ENCODE data around the gene ANTXR1.

Gene ANTXR1

GRCh38 chr2:69250981-69251380, 238.0 kb downstream of the ANTXR1 start:
- Histone ChIP-seq H3K9me2 (replicated peaks; ENCODE audit: low read depth, low read length) (no peaks in the 10 kb centered on the region), H3K9ac (ENCODE audit: low read depth, low read length, poor library complexity, severe bottlenecking) (no peak overlapping the region), H3K36me3 (ENCODE audit: insufficient read depth, low read length) (no peaks in the 10 kb centered on the region)

GRCh38 chr2:69251943-69252342, 239.0 kb downstream of the ANTXR1 start:
- Histone ChIP-seq H3K4me2 (ENCODE audit: low read depth, low read length, poor library complexity, severe bottlenecking) (no peak overlapping the region), H3K36me3 (ENCODE audit: insufficient read depth, low read length) (no peaks in the 10 kb centered on the region), H3K9me3 (ENCODE audit: insufficient read depth, low read depth, low read length) (no peaks in the 10 kb centered on the region), H3K27me3 (ENCODE audit: insufficient read depth, low read length, poor library complexity, severe bottlenecking) (no peaks in the 10 kb centered on the region), H4K20me1 (ENCODE audit: insufficient read depth, low read length, poor library complexity, severe bottlenecking) (no peaks in the 10 kb centered on the region), H3K9me2 (replicated peaks; ENCODE audit: low read depth, low read length) (no peaks in the 10 kb centered on the region), H2AFZ (ENCODE audit: low read length) (no peak overlapping the region), H3K4me3 (ENCODE audit: low read length, poor library complexity, severe bottlenecking) (no peak overlapping the region), H3K79me2 (ENCODE audit: insufficient read depth, low read length) (no peaks in the 10 kb centered on the region), H3K4me1 (ENCODE audit: insufficient read depth, low read length, poor library complexity, severe bottlenecking) (no peaks in the 10 kb centered on the region), H3K9ac (ENCODE audit: low read depth, low read length, poor library complexity, severe bottlenecking) (no peak overlapping the region), H3F3A (ENCODE audit: low read depth) (no peaks in the 10 kb centered on the region)
- TF ChIP-seq EZH2phosphoT487 (IDR thresholded peaks at IDR 0.05; ENCODE audit: borderline replicate concordance): no peak
- no peak for TF ChIP-seq CTCF (conservative IDR thresholded peaks at IDR 0.05; ENCODE audit: low read length)

More at GRCh38 chr2:69250981-69251380, 238.0 kb downstream of the ANTXR1 start:
- Histone ChIP-seq H3K9me3 (ENCODE audit: insufficient read depth, low read depth, low read length) (no peaks in the 10 kb centered on the region), H3K79me2 (ENCODE audit: insufficient read depth, low read length) (no peaks in the 10 kb centered on the region), H2AFZ (ENCODE audit: low read length) (no peak overlapping the region), H3K4me1 (ENCODE audit: insufficient read depth, low read length, poor library complexity, severe bottlenecking) (no peaks in the 10 kb centered on the region), H3K4me2 (ENCODE audit: low read depth, low read length, poor library complexity, severe bottlenecking) (no peak overlapping the region), H3F3A (ENCODE audit: low read depth) (no peaks in the 10 kb centered on the region), H4K20me1 (ENCODE audit: insufficient read depth, low read length, poor library complexity, severe bottlenecking) (no peaks in the 10 kb centered on the region), H3K4me3 (ENCODE audit: low read length, poor library complexity, severe bottlenecking) (no peak overlapping the region), H3K27me3 (ENCODE audit: insufficient read depth, low read length, poor library complexity, severe bottlenecking) (no peaks in the 10 kb centered on the region)
- no peak for TF ChIP-seq CTCF (conservative IDR thresholded peaks at IDR 0.05; ENCODE audit: low read length)

- Histone ChIP-seq H3K9ac (ENCODE audit: low read depth, low read length, poor library complexity, severe bottlenecking) (no peak overlapping the region), H2AFZ (ENCODE audit: low read length) (no peak overlapping the region), H3F3A (ENCODE audit: low read depth) (no peaks in the 10 kb centered on the region), H3K27me3 (ENCODE audit: insufficient read depth, low read length, poor library complexity, severe bottlenecking) (no peaks in the 10 kb centered on the region), H3K9me3 (ENCODE audit: insufficient read depth, low read depth, low read length) (no peaks in the 10 kb centered on the region), H3K79me2 (ENCODE audit: insufficient read depth, low read length) (no peaks in the 10 kb centered on the region), H3K4me1 (ENCODE audit: insufficient read depth, low read length, poor library complexity, severe bottlenecking) (no peaks in the 10 kb centered on the region), H3K4me2 (ENCODE audit: low read depth, low read length, poor library complexity, severe bottlenecking) (no peak overlapping the region), H3K36me3 (ENCODE audit: insufficient read depth, low read length) (no peaks in the 10 kb centered on the region), H3K9me2 (replicated peaks; ENCODE audit: low read depth, low read length) (no peaks in the 10 kb centered on the region), H4K20me1 (ENCODE audit: insufficient read depth, low read length, poor library complexity, severe bottlenecking) (no peaks in the 10 kb centered on the region), H3K4me3 (ENCODE audit: low read length, poor library complexity, severe bottlenecking) (no peak overlapping the region)
- TF ChIP-seq CTCF (conservative IDR thresholded peaks at IDR 0.05; ENCODE audit: low read length) (no peak), EZH2phosphoT487 (IDR thresholded peaks at IDR 0.05; ENCODE audit: borderline replicate concordance) (no peak)
Observed at GRCh38 chr2:69253112-69253511, 240.1 kb downstream of the ANTXR1 start.
